ENCODE data around the gene POU2AF3.

Gene POU2AF3

DNA sequence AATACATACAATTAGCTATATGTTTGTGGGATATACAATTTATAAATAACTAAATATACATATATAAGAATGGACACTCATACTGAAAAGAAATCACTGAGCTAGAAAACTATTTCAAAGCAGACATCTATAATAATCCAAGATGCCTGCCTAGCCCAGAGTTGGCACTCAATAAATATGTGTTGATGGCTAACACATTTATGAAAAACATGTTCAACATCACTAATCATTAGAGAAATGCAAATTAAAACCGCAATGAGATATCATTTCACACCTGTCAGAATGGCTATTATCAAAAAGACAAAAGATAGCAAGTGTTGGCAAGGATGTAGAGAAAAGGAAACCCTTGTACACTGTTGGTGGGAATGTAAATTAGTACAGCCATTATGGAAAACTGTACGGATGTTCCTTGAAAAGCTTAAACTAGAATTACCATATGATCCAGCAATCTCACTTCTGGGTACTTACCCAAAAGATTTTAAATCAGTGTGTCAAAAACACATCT, 50.9 kb downstream of the POU2AF3 start:
- Mint-ChIP-seq H3K27me3 (no peaks in the 10 kb centered on the region), H3K9me3 (ENCODE audit: low read depth) (no peaks in the 10 kb centered on the region), H3K36me3 (no peaks in the 10 kb centered on the region), H3K27ac (no peak overlapping the region), H3K4me3 (no peak overlapping the region), H3K4me1 (ENCODE audit: low read depth) (no peaks in the 10 kb centered on the region)

- Mint-ChIP-seq H3K27ac (no peak overlapping the region), H3K4me1 (ENCODE audit: low read depth) (no peaks in the 10 kb centered on the region), H3K36me3 (no peaks in the 10 kb centered on the region)
Observed at GRCh38 chr11:111350811-111351210, 52.5 kb downstream of the POU2AF3 start.

GRCh38 chr11:111351374-111352055, 53.2 kb downstream of the POU2AF3 start:
- no peak overlapping the region for H3K4me3 Mint-ChIP-seq
- no peaks in the 10 kb centered on the region for H3K4me1 Mint-ChIP-seq (ENCODE audit: low read depth)
- no peaks in the 10 kb centered on the region for H3K36me3 Mint-ChIP-seq
- no peak overlapping the region for H3K27ac Mint-ChIP-seq
- no peaks in the 10 kb centered on the region for H3K9me3 Mint-ChIP-seq (ENCODE audit: low read depth)
- no peaks in the 10 kb centered on the region for H3K27me3 Mint-ChIP-seq

More at GRCh38 chr11:111350811-111351210, 52.5 kb downstream of the POU2AF3 start:
- H3K9me3 Mint-ChIP-seq (ENCODE audit: low read depth): no peaks in the 10 kb centered on the region
- H3K27me3 Mint-ChIP-seq: no peaks in the 10 kb centered on the region
- no peak overlapping the region for H3K4me3 Mint-ChIP-seq

GRCh38 chr11:111352231-111352746, 53.9 kb downstream of the POU2AF3 start:
- Mint-ChIP-seq H3K27me3 (no peaks in the 10 kb centered on the region), H3K4me1 (ENCODE audit: low read depth) (no peaks in the 10 kb centered on the region), H3K27ac (no peak overlapping the region), H3K9me3 (ENCODE audit: low read depth) (no peaks in the 10 kb centered on the region), H3K36me3 (no peaks in the 10 kb centered on the region), H3K4me3 (no peak overlapping the region)

DNA sequence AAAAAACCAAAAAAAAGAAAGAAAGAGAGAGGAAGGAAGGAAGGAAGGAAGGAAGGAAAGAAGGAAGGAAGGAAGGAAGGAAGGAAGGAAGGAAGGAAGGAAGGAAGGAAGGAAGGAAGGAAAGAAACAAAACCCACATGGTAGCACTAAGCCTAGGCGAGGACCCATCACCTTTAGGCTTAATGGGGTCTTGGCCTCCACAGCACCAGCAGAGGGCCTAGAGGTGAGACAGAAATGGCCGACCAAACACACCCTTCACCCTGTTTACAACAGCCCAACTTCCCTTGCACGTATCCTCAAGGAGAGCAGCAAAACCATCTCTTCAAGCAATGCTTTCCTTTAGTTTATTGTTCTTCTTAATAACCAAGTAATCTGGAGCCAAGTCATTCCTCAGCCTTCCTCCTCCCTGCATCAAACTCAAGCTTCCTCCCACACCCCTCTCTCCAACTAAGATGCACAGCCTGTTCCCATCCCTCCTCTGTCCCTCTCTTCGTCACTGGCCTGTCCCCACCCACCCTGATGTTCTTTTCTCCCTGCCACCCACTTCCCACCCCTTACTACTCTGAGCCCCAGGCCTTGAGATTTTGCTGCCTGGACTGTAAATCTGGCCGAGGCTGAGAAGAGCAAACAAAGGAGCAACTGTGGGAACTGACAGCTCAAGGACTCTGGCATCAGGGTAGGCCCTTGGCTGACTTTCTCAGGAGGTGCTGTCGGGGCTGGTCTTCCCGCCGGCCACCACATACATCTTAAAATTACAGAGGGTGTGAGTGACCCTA, 54.8 kb downstream of the POU2AF3 start:
- Mint-ChIP-seq H3K27ac (no peak overlapping the region), H3K9me3 (ENCODE audit: low read depth) (no peaks in the 10 kb centered on the region), H3K36me3 (no peaks in the 10 kb centered on the region), H3K4me1 (ENCODE audit: low read depth) (no peaks in the 10 kb centered on the region), H3K27me3 (no peaks in the 10 kb centered on the region), H3K4me3 (no peak overlapping the region)

DNA sequence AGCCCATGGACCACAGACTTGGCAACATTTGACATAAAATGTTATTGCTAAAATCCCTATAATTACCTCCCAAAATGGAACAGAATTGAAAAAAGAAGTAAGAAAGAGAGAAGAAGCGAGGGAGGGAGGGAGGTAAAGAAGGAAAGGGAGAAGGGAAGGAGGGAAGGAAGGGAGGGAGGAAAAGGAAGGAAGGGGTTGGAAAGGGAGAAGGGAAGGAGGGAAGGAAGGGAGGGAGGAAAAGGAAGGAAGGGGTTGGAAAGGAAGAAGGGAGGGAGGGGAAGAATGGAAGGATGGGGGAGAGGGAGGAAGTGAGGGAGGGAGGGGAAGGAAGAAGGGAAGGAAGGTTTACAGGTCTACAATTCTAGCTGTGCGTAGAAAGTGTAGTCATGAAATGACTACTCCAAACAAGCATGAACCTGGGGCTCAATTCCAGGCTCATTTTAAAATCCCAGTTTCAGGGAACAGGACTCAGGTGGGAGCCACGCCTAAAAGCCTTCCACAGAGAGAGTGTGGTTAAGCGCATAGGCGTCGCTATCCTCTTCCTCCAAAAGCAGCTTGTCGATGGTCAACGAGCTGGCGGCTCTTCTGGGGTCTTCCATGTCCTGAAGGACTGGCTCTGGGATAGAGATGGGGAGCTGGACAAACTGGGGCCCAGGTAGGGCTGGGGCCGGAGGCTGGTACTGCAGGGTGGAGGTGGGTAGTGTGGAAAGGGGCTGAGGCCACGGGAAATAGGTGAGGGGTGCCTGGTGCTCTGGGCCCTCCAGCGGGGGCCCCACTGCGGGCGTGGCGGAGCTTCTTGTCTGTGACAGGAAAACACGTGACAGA, 55.6 kb downstream of the POU2AF3 start:
- Mint-ChIP-seq H3K27ac (no peak overlapping the region), H3K4me1 (ENCODE audit: low read depth) (no peaks in the 10 kb centered on the region), H3K9me3 (ENCODE audit: low read depth) (no peaks in the 10 kb centered on the region), H3K36me3 (no peaks in the 10 kb centered on the region), H3K27me3 (no peaks in the 10 kb centered on the region), H3K4me3 (no peak overlapping the region)

- Mint-ChIP-seq H3K9me3 (ENCODE audit: low read depth) (no peaks in the 10 kb centered on the region), H3K4me3 (no peak overlapping the region), H3K4me1 (ENCODE audit: low read depth) (no peaks in the 10 kb centered on the region), H3K36me3 (no peaks in the 10 kb centered on the region), H3K27me3 (no peaks in the 10 kb centered on the region), H3K27ac (no peak overlapping the region)
Observed at GRCh38 chr11:111354601-111354891, 56.2 kb downstream of the POU2AF3 start.

DNA sequence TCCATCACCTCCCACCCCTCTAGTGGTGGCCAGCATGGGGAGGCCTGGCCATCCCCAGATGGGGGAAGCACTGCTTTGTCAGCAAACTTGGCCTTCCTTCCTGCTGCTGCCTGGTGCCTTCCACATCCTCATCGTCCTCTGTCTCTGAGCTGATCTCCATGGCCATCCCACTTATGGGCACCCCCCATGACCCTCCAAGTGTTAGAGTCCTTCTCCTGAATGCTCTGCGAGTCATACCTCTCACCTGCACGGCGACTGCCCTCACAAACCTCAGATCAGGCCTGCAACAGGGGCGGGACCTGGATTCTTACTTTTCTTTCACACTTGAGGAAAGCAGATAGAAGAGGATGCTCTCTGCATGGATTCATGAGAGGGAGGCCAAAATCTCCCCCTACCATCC, 56.8 kb downstream of the POU2AF3 start:
- Mint-ChIP-seq H3K4me1 (ENCODE audit: low read depth) (no peaks in the 10 kb centered on the region), H3K9me3 (ENCODE audit: low read depth) (no peaks in the 10 kb centered on the region), H3K36me3 (no peaks in the 10 kb centered on the region), H3K4me3 (no peak overlapping the region), H3K27ac (no peak overlapping the region), H3K27me3 (no peaks in the 10 kb centered on the region)

DNA sequence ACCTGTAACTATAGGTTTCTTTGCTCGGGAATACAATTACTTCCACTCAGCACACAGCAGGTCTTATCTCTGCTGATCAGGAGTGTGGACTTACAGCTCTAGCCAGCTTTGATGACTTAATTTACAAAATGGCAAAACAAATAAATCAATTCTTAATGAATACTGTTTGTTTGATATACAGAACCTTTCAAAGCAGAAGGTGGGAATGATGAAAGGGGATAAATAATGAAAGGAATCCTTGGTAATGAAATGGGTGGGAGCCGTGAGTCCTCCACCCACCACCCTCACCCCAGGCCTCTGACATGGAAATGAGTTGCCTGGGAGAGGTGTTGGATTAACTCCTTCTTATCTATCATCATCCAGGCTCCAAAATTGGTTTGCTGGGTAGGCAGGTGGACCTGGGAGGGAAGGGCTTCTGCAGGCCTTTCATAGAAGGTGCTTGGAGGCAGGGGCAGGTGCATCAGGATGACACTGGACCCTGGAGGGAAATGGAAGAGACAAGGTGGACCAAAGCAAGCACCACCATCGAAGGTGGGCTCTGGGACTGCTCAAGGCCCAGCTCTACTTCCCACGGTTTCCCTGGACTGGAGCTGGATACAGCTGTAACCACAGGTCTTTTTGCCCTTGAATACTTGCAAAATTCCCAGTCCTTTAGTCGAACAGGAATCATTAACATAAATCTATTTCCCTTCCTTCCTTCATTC, 57.8 kb downstream of the POU2AF3 start:
- Mint-ChIP-seq H3K27ac (no peak overlapping the region), H3K4me3 (no peak overlapping the region), H3K4me1 (ENCODE audit: low read depth) (no peaks in the 10 kb centered on the region), H3K36me3 (no peaks in the 10 kb centered on the region), H3K27me3 (no peaks in the 10 kb centered on the region), H3K9me3 (ENCODE audit: low read depth) (no peaks in the 10 kb centered on the region)

DNA sequence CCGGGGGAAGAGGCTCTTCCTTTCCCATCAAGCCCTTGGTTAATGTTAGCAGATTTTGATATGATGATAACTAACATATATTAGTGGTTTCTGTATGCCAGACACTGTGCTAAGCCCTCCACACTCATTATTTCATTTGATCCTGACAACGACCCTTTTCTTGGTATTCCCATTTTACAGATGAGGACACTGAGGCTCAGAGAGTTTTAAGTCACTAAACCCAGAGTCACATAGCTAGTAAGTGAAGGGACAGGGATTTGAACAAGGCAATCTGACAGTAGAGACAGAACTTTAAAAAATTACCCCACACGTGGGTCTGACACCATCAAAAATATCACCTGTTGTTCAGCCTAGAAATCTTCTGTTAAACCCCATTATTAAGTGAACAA, 58.3 kb downstream of the POU2AF3 start:
- no peaks in the 10 kb centered on the region for H3K27me3 Mint-ChIP-seq
- no peaks in the 10 kb centered on the region for H3K4me1 Mint-ChIP-seq (ENCODE audit: low read depth)
- no peak overlapping the region for H3K4me3 Mint-ChIP-seq
- no peaks in the 10 kb centered on the region for H3K9me3 Mint-ChIP-seq (ENCODE audit: low read depth)
- H3K27ac Mint-ChIP-seq: no peak overlapping the region
- H3K36me3 Mint-ChIP-seq: no peaks in the 10 kb centered on the region

DNA sequence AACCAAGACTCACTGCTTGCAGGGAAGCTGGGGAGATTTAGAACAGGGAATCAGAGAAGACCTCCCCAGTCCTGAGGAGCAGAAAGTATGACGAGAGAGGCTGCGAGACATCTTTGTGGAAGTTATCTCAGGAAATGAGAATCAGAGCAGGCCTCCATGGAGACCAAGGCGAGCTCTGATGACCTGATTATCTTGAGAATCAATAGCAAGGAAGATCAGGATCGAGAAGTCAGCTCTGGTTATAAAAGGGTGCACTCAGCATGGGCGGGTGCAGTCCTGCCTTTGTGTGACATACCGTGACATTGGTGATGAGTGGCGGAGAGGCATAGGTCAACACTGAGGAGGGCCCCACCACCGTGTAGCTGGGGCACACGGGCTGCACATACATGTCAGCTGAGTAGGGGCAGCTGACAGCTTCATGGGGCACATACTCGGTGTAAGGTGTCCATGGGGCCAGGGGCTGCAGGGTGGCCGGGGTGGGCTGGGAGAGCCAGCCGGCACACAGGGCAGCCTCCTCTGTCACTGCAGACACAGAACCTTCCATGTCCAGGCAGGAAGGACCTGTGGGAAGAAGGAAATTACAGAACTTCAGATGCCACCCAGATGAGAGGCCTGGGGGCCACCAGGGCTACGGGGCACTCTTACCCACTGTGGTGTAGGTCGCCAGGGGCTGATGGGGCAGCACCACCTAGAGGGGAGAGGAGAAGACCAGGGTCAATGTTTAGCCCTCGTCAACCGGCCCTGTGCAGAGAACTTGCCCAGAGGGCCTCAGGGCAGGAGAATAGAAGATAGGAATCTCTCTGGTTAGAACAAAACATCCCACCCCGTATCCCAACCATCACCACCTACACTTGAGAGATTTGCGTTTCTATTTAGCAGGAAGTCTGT, 59.0 kb downstream of the POU2AF3 start:
- H3K36me3 Mint-ChIP-seq: no peaks in the 10 kb centered on the region
- no peaks in the 10 kb centered on the region for H3K9me3 Mint-ChIP-seq (ENCODE audit: low read depth)
- no peak overlapping the region for H3K27ac Mint-ChIP-seq
- no peaks in the 10 kb centered on the region for H3K4me1 Mint-ChIP-seq (ENCODE audit: low read depth)
- no peaks in the 10 kb centered on the region for H3K27me3 Mint-ChIP-seq
- no peak overlapping the region for H3K4me3 Mint-ChIP-seq

All from activated naive CD8-positive, alpha-beta T cell (primary cell).